ENCODE results near the gene TTC38.

DNA sequence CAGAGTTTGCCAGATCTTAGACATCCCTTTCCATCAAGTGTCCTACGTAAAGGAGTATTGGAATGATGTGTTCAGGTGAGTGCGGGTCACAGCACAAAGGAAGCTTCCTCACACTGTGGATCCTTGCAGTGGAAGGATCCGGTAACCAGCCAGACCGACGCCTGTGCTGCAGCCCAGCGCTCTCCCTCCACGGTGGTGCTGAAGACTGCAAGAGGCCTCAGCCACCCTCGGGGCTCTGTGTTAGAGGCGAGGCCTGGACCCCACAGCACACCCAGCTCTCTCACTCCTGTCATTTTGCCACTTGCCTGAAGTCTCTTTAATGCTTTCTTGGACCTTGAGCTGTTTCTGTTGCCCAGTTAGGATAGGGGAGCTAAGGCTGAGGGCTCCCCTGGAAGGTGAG lies 70.1 kb downstream of the TTC38 start:
- TF ChIP-seq EZH2phosphoT487 (IDR thresholded peaks at IDR 0.05; ENCODE audit: low read depth), result no peak
- TF ChIP-seq, protein P1, sequence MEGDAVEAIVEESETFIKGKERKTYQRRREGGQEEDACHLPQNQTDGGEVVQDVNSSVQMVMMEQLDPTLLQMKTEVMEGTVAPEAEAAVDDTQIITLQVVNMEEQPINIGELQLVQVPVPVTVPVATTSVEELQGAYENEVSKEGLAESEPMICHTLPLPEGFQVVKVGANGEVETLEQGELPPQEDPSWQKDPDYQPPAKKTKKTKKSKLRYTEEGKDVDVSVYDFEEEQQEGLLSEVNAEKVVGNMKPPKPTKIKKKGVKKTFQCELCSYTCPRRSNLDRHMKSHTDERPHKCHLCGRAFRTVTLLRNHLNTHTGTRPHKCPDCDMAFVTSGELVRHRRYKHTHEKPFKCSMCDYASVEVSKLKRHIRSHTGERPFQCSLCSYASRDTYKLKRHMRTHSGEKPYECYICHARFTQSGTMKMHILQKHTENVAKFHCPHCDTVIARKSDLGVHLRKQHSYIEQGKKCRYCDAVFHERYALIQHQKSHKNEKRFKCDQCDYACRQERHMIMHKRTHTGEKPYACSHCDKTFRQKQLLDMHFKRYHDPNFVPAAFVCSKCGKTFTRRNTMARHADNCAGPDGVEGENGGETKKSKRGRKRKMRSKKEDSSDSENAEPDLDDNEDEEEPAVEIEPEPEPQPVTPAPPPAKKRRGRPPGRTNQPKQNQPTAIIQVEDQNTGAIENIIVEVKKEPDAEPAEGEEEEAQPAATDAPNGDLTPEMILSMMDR (IDR thresholded peaks at IDR 0.05; ENCODE audit: low read depth, low read length), result no peak

Measured in OCI-LY3 (cell line).